ENCODE data around the gene MDH1B.
"Not testable (repeated sequence)": the region's sequence is repeated elsewhere in the genome, so short reads cannot be mapped to it uniquely, and the experiment has no call there.

Gene MDH1B

GRCh38 chr2:206716623-206717022, 48.5 kb downstream of the MDH1B start:
- DNase-seq (ENCODE audit: low read depth), result no peak
- TF ChIP-seq CTCF (IDR thresholded peaks at IDR 0.05; ENCODE audit: control insufficient read depth, insufficient read depth, low read depth, low read length, missing control alignments), result no peak
- H3K4me3 ChIP-seq (ENCODE audit: control insufficient read depth, low read depth, low read length), result no peak overlapping the region

- DNase-seq (ENCODE audit: low read depth); H3K4me3 ChIP-seq (ENCODE audit: control insufficient read depth, low read depth, low read length): not testable (repeated sequence)
These were observed 49.9 kb downstream of the MDH1B start for GRCh38 chr2:206715183-206715582.

GRCh38 chr2:206713746-206714145, 51.4 kb downstream of the MDH1B start:
- DNase-seq (ENCODE audit: low read depth), result no peak
- no peak overlapping the region for H3K4me3 ChIP-seq (ENCODE audit: control insufficient read depth, low read depth, low read length)
- TF ChIP-seq CTCF (IDR thresholded peaks at IDR 0.05; ENCODE audit: control insufficient read depth, insufficient read depth, low read depth, low read length, missing control alignments), result no peak

GRCh38 chr2:206708286-206708685, 56.8 kb downstream of the MDH1B start:
- TF ChIP-seq CTCF (IDR thresholded peaks at IDR 0.05; ENCODE audit: control insufficient read depth, insufficient read depth, low read depth, low read length, missing control alignments), result no peak
- no peak for DNase-seq (ENCODE audit: low read depth)

GRCh38 chr2:206707164-206707701, 57.9 kb downstream of the MDH1B start:
- no peak for DNase-seq (ENCODE audit: low read depth)
- no peak overlapping the region for H3K4me3 ChIP-seq (ENCODE audit: control insufficient read depth, low read depth, low read length)
- TF ChIP-seq CTCF (IDR thresholded peaks at IDR 0.05; ENCODE audit: control insufficient read depth, insufficient read depth, low read depth, low read length, missing control alignments), result no peak

More at GRCh38 chr2:206708286-206708685, 56.8 kb downstream of the MDH1B start:
- H3K4me3 ChIP-seq (ENCODE audit: control insufficient read depth, low read depth, low read length), result no peak overlapping the region

GRCh38 chr2:206701952-206702605, 63.0 kb downstream of the MDH1B start:
- TF ChIP-seq CTCF (IDR thresholded peaks at IDR 0.05; ENCODE audit: control insufficient read depth, insufficient read depth, low read depth, low read length, missing control alignments), result no peak
- DNase-seq (ENCODE audit: low read depth), result no peak
- H3K4me3 ChIP-seq (ENCODE audit: control insufficient read depth, low read depth, low read length), result no peak overlapping the region

GRCh38 chr2:206700156-206700555, 65.0 kb downstream of the MDH1B start:
- no peak overlapping the region for H3K4me3 ChIP-seq (ENCODE audit: control insufficient read depth, low read depth, low read length)
- no peak for DNase-seq (ENCODE audit: low read depth)
- no peak for TF ChIP-seq CTCF (IDR thresholded peaks at IDR 0.05; ENCODE audit: control insufficient read depth, insufficient read depth, low read depth, low read length, missing control alignments)

Data from AG09309 (cell line).